GM12874 (cell line): ENCODE data around the gene SIL1.

Experiments
- CTCF ChIP-seq: IDR thresholded peaks from 2 replicates; pipeline ENCODE4 v1.5.1; 2011; ENCODE audit warnings: low read depth, mild to moderate bottlenecking, control low read depth, low read length, moderate library complexity; ENCODE audit not compliant: insufficient read depth

Gene SIL1

GRCh38 chr5:138963763-138964371, 234.3 kb downstream of the SIL1 start:
- no peak for TF ChIP-seq CTCF

GRCh38 chr5:138962614-138963370, 235.4 kb downstream of the SIL1 start:
- no peak for TF ChIP-seq CTCF

GRCh38 chr5:138961729-138962128, 236.4 kb downstream of the SIL1 start:
- TF ChIP-seq CTCF: no peak

GRCh38 chr5:138961221-138961620, 236.9 kb downstream of the SIL1 start:
- no peak for TF ChIP-seq CTCF

- TF ChIP-seq CTCF: no peak
Observed at GRCh38 chr5:138960145-138960692, 237.9 kb downstream of the SIL1 start.

- TF ChIP-seq CTCF: no peak
Observed at GRCh38 chr5:138956801-138957200, 241.4 kb downstream of the SIL1 start.

GRCh38 chr5:138955671-138956295, 242.4 kb downstream of the SIL1 start:
- no peak for TF ChIP-seq CTCF
